Heart left ventricle (tissue), 16 donors: Measurements from ENCODE around the gene UGT1A6. TPM values are rescaled to one million over a fixed set of nuclear protein-coding genes. Genes with fewer than 3 reads are reported as not detected.
A peak's percentile ranks its signal among the peaks of the same experiment; 100 is the strongest.

ENCODE experiments used
- ATAC-seq, 4 donors: fragments of 200-7000 bp; cut with Tn5 transposase; one replicate each; pipeline ENCODE4 v1.9.1; 2020 to 2022; ENCODE audit warnings: moderate library complexity in 4 of 4, mild to moderate bottlenecking in 3 of 4, moderate number of reproducible peaks in 1 of 4
- DNase-seq, 5 donors: peaks; one replicate each; pipeline ENCODE4 v3.0.0-alpha.2; 2020
- H3K27ac ChIP-seq, 12 donors: fragments of 200-600 bp; sonication (generic) in 4 of 12; one replicate each; pipeline versions ENCODE4 v1.5.0 to v1.8.0; 2016 to 2022; ENCODE audit warnings: mild to moderate bottlenecking in 2 of 12
- H3K27me3 ChIP-seq, 9 donors: fragments of 200-600 bp; sonication (generic) in 2 of 9; one replicate each; pipeline versions ENCODE4 v1.5.1 to v1.8.0; 2016 to 2022; ENCODE audit warnings: mild to moderate bottlenecking in 3 of 9
- H3K36me3 ChIP-seq, 9 donors: fragments of 200-600 bp; sonication (generic) in 2 of 9; one replicate each; pipeline versions ENCODE4 v1.5.0 to v1.8.0; 2018 to 2022; ENCODE audit warnings: mild to moderate bottlenecking in 2 of 9
- H3K4me1 ChIP-seq, 12 donors: fragments of 200-600 bp; sonication (generic) in 4 of 12; one replicate each; pipeline versions ENCODE4 v1.5.0 to v1.8.0; 2016 to 2022; ENCODE audit warnings: mild to moderate bottlenecking in 3 of 12
- H3K4me3 ChIP-seq, 12 donors: fragments of 200-600 bp; sonication (generic) in 4 of 12; one replicate each; pipeline versions ENCODE4 v1.5.0 to v1.8.0; 2017 to 2022; ENCODE audit warnings: mild to moderate bottlenecking in 9 of 12, moderate library complexity in 4 of 12
- H3K9me3 ChIP-seq, 12 donors: fragments of 200-600 bp; sonication (generic) in 4 of 12; one replicate each; pipeline versions ENCODE4 v1.5.0 to v1.8.0; 2016 to 2022; ENCODE audit warnings: mild to moderate bottlenecking in 1 of 12
- POLR2A ChIP-seq, 2 donors: fragments of 450-650 bp; IDR thresholded peaks; one replicate each; pipeline ENCODE4 v1.6.1; 2017; ENCODE audit warnings: antibody characterized with exemption in 2 of 2, mild to moderate bottlenecking in 2 of 2, moderate library complexity in 2 of 2
- WGBS, 4 donors: extraction: QIAGEN DNeasy Blood & Tissue Kit in 2 of 4; methylation state at CpG; one replicate each; pipeline versions ENCODE4 v1.1.5 to v1.1.7; 2013 to 2018; 5-methylcytosine and 5-hydroxymethylcytosine counted together
- intact Hi-C, 10 donors: fragments of 100-400 bp; cut with DNase I; formaldehyde crosslinking; loops; one replicate each; pipeline versions ENCODE4 v1.11.1 to v1.14.2; 2022
- polyA plus RNA-seq, 2 donors: library from polyadenylated mRNA; stranded (reverse); fragments of 200-250 nt; gene quantifications; one replicate each; pipeline ENCODE4 v1.2.3, GENCODE V29; 2013
- total RNA-seq, 9 donors: library from RNA; depleted of rRNA in 2 of 9; stranded (reverse); fragments of >200 nt in 2 of 9; fragmentation: NEBNext Ultra II Directional in 3 of 9; extraction: Animal tissue kit (Norgen Biotek cat#: 25700) in 3 of 9; gene quantifications; one replicate each; pipeline versions ENCODE4 v1.1.0 to v1.2.4, GENCODE V29; 2016 to 2023
- TF ChIP-seq, protein P1 (sequence below), 12 donors: fragments of 200-600 bp; sonication (generic) in 4 of 12; IDR thresholded peaks; one replicate each; pipeline versions ENCODE4 v1.5.0 to v1.8.0; 2018 to 2022; ENCODE audit warnings: antibody characterized with exemption in 12 of 12, mild to moderate bottlenecking in 5 of 12
- donor health status: ischemic (EF 13 %, LVEDD 7.1; RV severe dilation, severe dysfunction).
- donor health status: healthy with polysubstance abuse.
- donor health status: DM: no; HTN: yes; CAD: no.
- donor health status: DM: no; HTN: no; CAD: no.
- donor health status: ischemic (EF 25% LVEDD 6.9; RV normal size, moderate dysfunction).
- donor health status: ischemic (EF 25% LVEDD 5.7; RV mildly dilated, moderate dysfunction).
- donor health status: healthy.
- donor health status: DM: yes; HTN: yes; CAD: no.
- donor health status: ischemic (EF 35%, LVEDD 5.7; RV mildly dilated, moderate dysfunction).
- donor health status: nonischemic (EF 11% LVEDD 7.7; RV severe dilation, severe dysfunction).
- donor health status: DM: yes; HTN: yes; CAD: no.
- donor health status: PGD.
- donor health status: ischemic (EF 29% LVEDD 5.4; RV normal size, mild dysfunction).
- donor health status: nonischemic (EF 23%, LVEDD 6.1; RV moderate dilation, normal function).

UGT1A6 gene
- total and polyA plus RNA-seq, 11 donors, result not detected

DNA sequence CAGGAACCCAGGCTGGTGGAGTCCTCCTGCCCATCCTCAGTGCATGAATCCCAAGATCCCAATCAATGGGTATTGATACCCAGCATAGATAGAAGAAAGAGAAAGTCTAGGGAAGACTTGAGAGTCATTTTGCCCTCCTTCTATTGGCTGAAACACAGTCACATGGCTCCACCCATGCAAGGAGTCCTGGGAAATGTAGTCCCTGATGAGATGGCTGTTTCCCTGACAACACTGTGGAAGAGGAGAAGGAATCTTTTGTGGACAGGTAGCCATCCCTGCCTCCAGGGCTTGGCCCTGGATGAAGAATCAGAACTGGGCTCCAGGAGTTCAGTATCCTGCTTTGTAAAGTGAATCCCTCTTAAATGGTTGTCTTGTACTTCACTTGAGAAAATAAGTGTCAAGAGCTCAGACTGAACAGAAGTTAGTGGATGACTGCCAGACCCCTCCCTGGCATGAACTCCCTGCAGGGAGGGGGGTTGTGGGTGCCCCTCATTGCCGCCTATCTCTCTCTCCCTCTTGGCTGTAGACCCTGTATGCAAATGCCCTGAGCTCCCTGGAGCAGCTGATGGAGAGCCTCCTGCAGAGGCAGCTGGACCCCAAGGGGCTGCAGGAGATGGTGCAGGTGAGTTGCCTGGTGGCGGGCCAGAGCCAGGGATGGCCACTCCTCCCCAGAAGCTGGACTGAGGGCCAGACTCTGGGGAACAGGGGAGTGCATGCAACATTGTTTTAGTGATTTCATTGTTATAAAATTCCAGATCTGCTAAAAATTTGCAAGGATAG lies 121.6 kb downstream of the UGT1A6 start:
- intact Hi-C loops, result no loop called here
- peaks cover 0 to 8% (median 0%) of the 10 kb centered on the region in 12 donors for H3K9me3 ChIP-seq
- peaks cover 0 to 6% (median 0%) of the 10 kb centered on the region in 9 donors for H3K27me3 ChIP-seq
- ATAC-seq (no peak), DNase-seq (no peak)
- WGBS, 4 donors, result 56 to 77% (median 65%) methylated on average over 1 to 2 of the region's 2 CpGs
- no peak overlapping the region for H3K27ac ChIP-seq
- TF ChIP-seq, protein P1, sequence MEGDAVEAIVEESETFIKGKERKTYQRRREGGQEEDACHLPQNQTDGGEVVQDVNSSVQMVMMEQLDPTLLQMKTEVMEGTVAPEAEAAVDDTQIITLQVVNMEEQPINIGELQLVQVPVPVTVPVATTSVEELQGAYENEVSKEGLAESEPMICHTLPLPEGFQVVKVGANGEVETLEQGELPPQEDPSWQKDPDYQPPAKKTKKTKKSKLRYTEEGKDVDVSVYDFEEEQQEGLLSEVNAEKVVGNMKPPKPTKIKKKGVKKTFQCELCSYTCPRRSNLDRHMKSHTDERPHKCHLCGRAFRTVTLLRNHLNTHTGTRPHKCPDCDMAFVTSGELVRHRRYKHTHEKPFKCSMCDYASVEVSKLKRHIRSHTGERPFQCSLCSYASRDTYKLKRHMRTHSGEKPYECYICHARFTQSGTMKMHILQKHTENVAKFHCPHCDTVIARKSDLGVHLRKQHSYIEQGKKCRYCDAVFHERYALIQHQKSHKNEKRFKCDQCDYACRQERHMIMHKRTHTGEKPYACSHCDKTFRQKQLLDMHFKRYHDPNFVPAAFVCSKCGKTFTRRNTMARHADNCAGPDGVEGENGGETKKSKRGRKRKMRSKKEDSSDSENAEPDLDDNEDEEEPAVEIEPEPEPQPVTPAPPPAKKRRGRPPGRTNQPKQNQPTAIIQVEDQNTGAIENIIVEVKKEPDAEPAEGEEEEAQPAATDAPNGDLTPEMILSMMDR (IDR thresholded peaks at IDR 0.05), result no peak
- no peak for TF ChIP-seq POLR2A (IDR thresholded peaks at IDR 0.05)
- no peak overlapping the region for H3K4me3 ChIP-seq
- H3K4me1 ChIP-seq, result no peaks in the 10 kb centered on the region
- H3K36me3 ChIP-seq, result no peaks in the 10 kb centered on the region

DNA sequence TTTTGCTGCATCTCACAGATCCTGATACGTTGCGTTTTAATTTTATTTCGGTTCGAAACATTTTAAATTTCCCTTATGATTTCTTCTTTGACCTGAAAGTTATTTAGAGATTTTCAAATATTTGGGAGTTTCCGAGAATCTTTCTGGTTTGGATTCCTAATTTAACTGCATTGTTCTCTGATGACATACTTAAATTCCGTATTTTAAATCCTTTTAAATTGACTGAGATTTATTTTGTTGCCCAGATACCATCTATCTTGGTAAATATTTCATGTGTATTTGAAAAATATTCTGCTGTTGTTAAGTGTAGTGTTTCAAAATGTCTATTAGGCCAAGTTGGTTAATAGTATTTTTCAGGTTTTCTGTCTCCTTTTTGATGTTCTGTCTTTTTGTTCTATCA lies 123.2 kb downstream of the UGT1A6 start:
- peaks cover 0 to 8% (median 0%) of the 10 kb centered on the region in 12 donors for H3K9me3 ChIP-seq
- intact Hi-C loops, result no loop called here
- TF ChIP-seq, protein P1 (IDR thresholded peaks at IDR 0.05), result no peak
- no peak for TF ChIP-seq POLR2A (IDR thresholded peaks at IDR 0.05)
- ATAC-seq, result no peak
- no peaks in the 10 kb centered on the region for H3K36me3 ChIP-seq
- no peak overlapping the region for H3K4me3 ChIP-seq
- no peaks in the 10 kb centered on the region for H3K4me1 ChIP-seq
- 82 to 93% (median 92%) methylated on average over 6 of the region's 6 CpGs for WGBS, 4 donors
- DNase-seq, result no peak
- H3K27me3 ChIP-seq, result peaks cover 0 to 6% (median 0%) of the 10 kb centered on the region in 9 donors
- H3K27ac ChIP-seq, result no peak overlapping the region

DNA sequence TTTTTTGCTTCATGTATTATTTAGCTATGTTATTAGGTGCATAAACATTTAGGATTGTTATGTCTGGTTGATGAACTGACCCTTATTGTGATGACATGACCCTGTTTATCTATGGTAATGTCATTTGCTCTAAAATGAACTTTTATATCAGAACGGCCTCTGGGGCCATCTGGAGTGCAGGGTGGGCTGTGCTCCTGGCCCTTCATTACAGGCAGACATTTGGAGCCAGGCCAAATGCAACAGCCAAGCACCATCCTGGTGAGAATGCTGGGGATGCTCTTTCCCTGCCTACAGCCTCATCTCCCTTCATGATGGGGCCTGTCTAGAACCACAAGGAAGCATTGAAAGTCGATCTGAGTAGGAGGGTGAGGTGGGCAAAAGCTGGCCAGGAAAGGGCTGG lies 123.6 kb downstream of the UGT1A6 start:
- Histone ChIP-seq H3K4me1 (no peaks in the 10 kb centered on the region), H3K4me3 (no peak overlapping the region), H3K27ac (no peak overlapping the region), H3K9me3 (peaks cover 0 to 8% (median 0%) of the 10 kb centered on the region in 12 donors), H3K27me3 (peaks cover 0 to 6% (median 0%) of the 10 kb centered on the region in 9 donors), H3K36me3 (no peaks in the 10 kb centered on the region)
- intact Hi-C loops, result no loop called here
- ATAC-seq, result no peak
- TF ChIP-seq POLR2A (IDR thresholded peaks at IDR 0.05), result no peak
- TF ChIP-seq, protein P1 (IDR thresholded peaks at IDR 0.05), result no peak
- DNase-seq, result no peak
- 33 to 39% (median 36%) methylated on average over 2 of the region's 2 CpGs for WGBS, 4 donors

DNA sequence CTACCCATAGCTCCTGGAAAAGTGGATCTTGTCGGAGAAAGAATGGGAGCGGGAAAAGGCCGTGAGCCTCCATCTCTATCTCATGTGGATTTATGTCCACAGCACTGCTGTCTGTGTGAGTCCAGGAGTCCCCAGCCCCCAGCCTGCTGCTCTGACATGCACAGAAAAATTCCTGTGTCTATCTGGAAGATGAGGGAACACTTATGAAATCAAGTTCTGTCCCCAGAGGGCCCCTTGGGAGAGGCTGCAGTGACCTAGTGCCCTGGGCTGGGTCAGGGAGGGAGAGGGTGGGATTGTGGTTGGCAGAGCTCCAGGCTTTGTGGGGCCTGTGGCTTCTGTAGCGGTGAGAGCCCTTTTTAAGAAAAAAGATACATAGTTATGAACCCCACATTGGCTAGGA lies 124.1 kb downstream of the UGT1A6 start:
- H3K27ac ChIP-seq, result no peak overlapping the region
- H3K27me3 ChIP-seq, result peaks cover 0 to 6% (median 0%) of the 10 kb centered on the region in 9 donors
- H3K4me3 ChIP-seq, result no peak overlapping the region
- ATAC-seq (no peak), DNase-seq (peak in 1 of 5 donors; percentile 47)
- WGBS, 4 donors, result 70 to 74% (median 72%) methylated on average over 4 of the region's 4 CpGs
- H3K4me1 ChIP-seq, result no peaks in the 10 kb centered on the region
- TF ChIP-seq, protein P1 (IDR thresholded peaks at IDR 0.05), result no peak
- TF ChIP-seq POLR2A (IDR thresholded peaks at IDR 0.05), result no peak
- H3K9me3 ChIP-seq, result peaks cover 0 to 8% (median 0%) of the 10 kb centered on the region in 12 donors
- H3K36me3 ChIP-seq, result no peaks in the 10 kb centered on the region
- intact Hi-C loops, result no loop called here
